GM20000 (cell line): Measurements from ENCODE around the gene PRSS8.

ENCODE experiments used
- DNase-seq: peaks from one replicate; pipeline ENCODE4 v3.0.0; 2012; ENCODE audit warnings: low spot score
- TF ChIP-seq, protein P1 (sequence below): IDR thresholded peaks from 2 replicates; pipeline ENCODE4 v1.5.1; 2012; ENCODE audit warnings: mild to moderate bottlenecking, control low read depth; ENCODE audit errors: extremely low read depth, missing control alignments

The PRSS8 gene

DNA sequence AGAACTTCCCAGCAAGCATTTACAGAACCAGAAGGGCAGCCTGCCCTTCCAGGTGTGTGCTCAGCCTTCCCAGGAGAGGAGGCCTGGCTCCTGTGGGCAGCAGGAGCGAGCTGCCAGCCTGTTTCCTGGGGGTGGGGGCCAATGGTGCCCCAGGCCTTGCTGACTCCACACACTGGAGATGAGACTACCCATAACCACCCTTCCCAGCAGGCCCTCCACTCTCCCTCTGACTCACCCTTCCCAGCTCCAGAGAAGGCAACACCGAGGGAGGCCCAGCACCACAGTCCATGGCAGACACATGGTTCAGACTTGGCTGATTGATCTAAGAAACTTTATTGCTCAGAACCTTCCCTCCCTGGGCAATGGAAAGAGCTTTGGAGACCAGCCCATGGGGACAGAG is 45.0 kb downstream of the PRSS8 start:
- DNase-seq, result no peak
- TF ChIP-seq, protein P1, sequence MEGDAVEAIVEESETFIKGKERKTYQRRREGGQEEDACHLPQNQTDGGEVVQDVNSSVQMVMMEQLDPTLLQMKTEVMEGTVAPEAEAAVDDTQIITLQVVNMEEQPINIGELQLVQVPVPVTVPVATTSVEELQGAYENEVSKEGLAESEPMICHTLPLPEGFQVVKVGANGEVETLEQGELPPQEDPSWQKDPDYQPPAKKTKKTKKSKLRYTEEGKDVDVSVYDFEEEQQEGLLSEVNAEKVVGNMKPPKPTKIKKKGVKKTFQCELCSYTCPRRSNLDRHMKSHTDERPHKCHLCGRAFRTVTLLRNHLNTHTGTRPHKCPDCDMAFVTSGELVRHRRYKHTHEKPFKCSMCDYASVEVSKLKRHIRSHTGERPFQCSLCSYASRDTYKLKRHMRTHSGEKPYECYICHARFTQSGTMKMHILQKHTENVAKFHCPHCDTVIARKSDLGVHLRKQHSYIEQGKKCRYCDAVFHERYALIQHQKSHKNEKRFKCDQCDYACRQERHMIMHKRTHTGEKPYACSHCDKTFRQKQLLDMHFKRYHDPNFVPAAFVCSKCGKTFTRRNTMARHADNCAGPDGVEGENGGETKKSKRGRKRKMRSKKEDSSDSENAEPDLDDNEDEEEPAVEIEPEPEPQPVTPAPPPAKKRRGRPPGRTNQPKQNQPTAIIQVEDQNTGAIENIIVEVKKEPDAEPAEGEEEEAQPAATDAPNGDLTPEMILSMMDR, result no peak

DNA sequence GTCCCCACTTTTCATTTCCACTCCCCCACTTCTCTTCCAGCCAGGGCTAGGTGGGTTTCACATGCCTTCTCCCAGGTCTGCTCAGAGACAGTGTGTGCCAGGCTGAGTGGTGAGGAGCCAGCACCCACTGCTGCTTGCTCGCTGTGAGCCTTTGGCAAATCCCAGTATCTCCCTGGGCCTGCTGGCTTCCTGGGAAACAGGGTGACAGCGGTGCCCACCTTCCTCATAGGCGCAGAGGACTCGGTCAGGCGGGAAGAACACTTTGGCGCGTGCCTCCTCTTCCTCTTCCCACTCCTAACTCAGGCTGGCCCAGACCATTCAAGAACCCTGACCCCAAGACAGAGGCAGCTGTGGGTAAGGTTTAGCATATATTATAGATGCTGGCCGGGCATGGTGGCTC is 46.3 kb downstream of the PRSS8 start:
- TF ChIP-seq, protein P1, result no peak
- no peak for DNase-seq

DNA sequence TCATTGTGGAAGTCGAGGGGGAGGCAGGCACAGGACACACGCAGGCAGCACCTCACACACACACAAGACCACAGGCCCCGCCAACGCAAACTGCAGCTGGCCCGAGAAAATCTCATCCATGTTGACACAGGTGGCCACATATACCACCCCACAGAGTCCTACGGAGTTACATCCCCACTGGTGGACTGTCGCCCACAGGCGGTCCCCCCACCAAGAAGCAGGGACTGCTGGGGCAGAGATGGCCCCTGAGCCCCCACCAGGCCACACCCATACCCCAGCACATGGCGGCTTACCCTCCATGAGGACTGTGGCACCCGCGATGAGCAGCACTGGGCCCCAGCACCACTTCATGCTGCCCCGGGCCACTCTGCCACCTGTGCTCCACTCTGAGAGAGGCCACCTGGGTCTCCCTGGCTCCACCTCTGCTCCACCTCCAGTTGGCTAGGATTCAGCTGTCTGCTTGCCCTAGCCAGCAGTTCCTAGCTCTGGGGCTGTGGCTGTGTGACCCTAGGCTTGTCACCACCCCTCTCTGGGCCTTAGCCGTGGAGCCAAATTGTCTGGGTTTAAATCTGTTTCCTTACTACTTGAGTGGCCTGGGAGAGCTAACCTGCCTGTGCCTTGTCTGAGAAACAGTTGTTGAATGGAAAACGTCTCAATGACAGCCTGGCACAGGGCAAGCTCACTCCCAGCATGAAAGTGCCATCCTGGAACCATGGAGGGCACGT is 46.9 kb downstream of the PRSS8 start, which contains the start of gene PRSS53:
TSS of gene PRSS53 (minus strand) at position 485 of the 725 bp plus-strand sequence. CDS start at position 351, 134 bp downstream.
- no peak for DNase-seq
- TF ChIP-seq, protein P1, result no peak

DNA sequence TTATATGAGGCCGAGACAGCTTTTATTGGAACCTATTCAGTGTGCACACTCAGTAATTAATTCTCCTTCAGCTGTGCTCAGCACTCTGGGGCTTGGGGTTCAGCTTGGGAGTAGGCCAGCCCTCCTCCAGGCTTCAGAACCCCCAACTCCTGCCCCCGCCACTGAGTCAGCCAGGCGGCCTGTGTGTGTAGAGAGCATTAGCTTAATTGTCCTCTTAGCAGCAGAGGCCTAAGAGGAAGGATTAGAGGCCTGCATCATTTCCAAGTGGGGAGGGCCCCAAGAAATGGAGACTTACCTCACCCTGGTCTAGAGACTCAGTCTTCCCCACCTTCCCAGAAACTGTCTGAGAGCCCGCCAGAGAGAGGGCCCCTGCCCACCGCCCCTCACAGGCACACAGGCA is 47.6 kb downstream of the PRSS8 start:
- TF ChIP-seq, protein P1, result no peak
- DNase-seq, result no peak

DNA sequence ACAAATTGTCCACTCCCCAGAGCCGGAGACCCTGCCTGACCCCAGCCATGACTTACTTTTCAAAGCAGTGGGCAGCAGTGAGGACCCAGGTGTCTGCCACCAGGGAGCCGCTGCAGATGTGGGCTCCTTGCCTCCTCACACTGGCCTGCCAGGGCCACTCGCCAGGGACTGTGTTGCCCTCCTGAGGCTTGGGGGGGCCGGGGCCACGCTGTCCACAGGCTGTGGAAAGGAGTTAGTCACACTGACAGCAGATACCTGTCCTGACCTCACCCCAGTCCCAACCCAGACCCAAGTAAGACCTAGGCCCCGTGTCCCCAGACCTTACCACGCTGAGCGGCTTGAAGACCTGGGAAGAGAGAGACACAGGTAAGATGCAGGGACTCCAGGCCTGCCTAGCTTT is 48.0 kb downstream of the PRSS8 start:
- DNase-seq, result no peak
- TF ChIP-seq, protein P1, result no peak

DNA sequence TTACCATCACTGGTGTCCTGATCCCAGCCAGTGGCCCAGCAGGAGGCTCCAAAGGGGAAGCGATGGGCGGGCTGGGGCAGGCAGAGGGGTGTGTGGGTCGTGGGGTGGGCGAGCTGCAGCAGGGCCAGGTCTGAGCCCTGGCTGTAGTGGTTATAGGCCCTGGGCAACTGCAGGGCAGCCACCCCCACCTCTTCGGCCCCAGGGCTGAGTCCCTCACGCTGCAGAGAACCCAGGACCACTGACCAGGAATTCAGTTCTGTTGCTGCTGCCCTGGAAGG is 49.0 kb downstream of the PRSS8 start:
- no peak for DNase-seq
- TF ChIP-seq, protein P1, result no peak

DNA sequence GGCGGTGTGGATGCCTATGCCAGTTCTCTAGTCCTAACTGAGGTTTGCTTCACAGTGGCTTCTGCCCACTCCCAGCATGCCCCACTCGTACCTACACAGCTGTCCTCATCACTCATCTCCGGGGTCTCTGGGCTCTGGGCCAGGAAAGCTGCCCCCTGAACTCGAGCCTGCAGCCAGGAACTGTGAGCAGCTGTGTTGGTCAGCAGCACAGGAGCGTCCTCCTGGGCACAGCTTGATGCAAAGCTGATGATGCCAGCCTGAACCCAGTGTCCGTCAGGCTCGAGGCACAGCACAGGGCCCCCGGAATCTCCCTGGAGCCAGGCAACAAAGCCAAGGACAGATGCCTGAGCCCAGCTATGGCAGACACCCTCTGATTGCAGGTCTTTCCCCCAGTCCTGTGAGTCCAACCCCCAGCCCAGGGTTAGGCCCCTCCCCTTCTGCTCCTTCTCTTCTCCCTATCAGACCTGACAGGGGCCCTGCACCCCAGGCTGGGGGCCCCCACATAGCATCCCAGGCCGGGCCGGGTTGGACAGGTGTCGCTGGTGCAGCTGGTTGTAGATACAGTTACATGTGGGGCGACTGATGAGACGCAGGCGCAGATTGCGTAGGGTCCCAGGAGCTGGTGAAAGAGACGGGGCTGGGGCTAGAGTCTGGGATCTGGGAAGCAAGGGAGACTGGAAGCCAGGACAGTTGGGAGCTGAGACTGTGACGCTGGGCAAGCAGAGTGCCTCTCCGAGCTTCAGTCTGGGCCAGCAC is 49.5 kb downstream of the PRSS8 start:
- no peak for DNase-seq
- TF ChIP-seq, protein P1, result no peak
